Measurements from ENCODE around the gene WNT5B.

The WNT5B gene

DNA sequence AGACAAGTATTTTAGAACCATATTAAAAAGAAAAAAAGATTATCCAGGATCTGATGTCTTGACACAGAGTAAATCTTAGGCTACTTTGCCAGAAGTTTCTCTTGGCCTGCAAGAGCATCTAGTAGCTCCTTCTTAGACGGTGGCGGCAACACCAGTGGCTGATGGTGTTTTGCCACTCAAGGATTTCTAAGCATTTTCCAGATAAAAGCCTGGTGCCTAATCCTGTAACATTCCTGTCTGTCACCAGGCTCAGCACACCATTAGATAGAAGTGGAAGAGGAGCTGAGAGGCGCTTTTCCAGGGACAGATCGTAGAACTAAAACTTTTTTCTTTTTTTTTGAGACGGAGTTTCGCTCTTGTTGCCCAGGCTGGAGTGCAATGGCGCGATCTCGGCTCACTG, 14.0 kb downstream of the WNT5B start:
- no peak for DNase-seq (ENCODE audit: low read depth)
- in situ Hi-C loops (cut with HindIII; ENCODE audit: low sequenced_read_pairs), result no loop called here
- H3K4me3 ChIP-seq (ENCODE audit: low read depth, low read length), result no peak overlapping the region
- TF ChIP-seq, protein P1, sequence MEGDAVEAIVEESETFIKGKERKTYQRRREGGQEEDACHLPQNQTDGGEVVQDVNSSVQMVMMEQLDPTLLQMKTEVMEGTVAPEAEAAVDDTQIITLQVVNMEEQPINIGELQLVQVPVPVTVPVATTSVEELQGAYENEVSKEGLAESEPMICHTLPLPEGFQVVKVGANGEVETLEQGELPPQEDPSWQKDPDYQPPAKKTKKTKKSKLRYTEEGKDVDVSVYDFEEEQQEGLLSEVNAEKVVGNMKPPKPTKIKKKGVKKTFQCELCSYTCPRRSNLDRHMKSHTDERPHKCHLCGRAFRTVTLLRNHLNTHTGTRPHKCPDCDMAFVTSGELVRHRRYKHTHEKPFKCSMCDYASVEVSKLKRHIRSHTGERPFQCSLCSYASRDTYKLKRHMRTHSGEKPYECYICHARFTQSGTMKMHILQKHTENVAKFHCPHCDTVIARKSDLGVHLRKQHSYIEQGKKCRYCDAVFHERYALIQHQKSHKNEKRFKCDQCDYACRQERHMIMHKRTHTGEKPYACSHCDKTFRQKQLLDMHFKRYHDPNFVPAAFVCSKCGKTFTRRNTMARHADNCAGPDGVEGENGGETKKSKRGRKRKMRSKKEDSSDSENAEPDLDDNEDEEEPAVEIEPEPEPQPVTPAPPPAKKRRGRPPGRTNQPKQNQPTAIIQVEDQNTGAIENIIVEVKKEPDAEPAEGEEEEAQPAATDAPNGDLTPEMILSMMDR (IDR thresholded peaks at IDR 0.05; ENCODE audit: low read depth, low read length, missing control alignments), result no peak

DNA sequence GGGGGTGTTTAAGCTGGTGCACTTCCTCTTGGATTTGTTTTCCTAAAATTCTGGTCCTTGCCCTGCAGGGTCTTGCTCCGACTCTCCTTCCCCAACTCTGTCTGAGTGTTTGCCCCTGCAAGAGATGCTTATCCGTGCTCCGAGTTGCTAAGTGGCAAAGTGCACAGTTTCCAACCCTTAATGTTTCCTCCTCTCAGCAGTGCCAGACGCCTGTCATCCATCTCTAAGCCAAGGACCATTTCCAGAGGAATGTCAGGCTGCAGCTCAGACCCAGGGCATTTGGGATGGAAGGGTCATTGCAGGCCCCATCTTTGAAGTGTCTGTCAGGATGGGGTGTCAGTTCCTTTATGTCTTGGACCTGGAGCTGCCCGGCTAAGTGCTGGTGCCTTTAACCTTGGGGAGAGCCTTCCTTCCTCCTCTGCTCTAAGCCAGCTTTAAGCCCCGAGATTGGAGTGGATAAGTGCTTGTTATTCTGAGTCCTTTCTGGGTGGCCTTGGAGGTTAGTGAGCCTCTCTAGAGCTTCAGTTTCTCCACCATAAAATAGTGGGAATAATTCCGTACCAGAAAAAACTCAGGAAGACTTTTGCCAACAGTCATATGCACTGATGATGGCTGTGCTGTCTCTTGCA, 15.0 kb downstream of the WNT5B start:
- in situ Hi-C loops (cut with HindIII; ENCODE audit: low sequenced_read_pairs), result no loop called here
- DNase-seq (ENCODE audit: low read depth), result no peak
- no peak overlapping the region for H3K4me3 ChIP-seq (ENCODE audit: low read depth, low read length)
- TF ChIP-seq, protein P1 (IDR thresholded peaks at IDR 0.05; ENCODE audit: low read depth, low read length, missing control alignments), result no peak

DNA sequence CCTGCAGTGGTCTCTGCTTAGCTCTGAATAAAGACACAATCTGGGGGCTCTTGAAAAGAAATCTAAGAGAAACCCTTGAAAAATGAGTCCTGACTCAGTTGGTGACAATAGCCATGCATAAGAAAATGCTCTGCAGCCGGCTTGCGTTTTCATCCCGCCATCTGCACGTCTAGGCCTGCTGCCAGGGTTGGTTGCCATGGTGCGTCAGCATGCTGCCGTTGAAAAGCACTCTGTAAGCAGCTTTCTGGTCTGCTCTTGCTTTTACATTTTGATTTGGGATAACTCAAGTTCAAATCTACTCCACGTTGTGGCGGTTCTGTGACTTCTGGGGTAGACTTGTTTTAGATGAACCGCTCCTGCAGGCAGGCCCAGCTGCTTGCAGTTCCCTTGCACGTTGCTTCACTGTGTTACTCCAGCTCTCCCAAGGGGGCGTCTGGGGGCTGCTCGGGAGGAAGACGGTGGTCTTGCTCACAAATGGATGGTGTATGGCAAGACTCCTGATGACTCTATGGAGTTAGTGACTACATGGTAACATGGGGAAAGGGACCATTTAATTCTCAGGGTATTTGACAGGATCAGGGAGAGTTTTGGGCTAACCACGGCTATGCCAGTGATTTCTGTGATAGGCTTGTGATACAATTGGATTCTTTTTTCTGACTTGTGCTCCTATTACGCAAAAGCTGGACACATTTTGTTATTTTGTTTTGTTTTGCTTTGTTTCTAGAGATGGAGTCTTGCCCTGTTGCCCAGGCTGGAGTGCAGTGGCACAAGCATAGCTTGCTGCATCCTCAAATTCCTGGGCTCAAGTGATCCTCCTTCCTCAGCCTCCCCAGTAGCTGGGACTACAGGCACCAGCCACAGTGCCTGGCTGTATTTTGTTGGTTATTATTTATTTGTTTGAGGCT, 15.8 kb downstream of the WNT5B start:
- in situ Hi-C loops (cut with HindIII; ENCODE audit: low sequenced_read_pairs), result no loop called here
- DNase-seq (ENCODE audit: low read depth), result peak; percentile 72
- H3K4me3 ChIP-seq (ENCODE audit: low read depth, low read length), result no peak overlapping the region
- TF ChIP-seq, protein P1 (IDR thresholded peaks at IDR 0.05; ENCODE audit: low read depth, low read length, missing control alignments), result no peak

- in situ Hi-C loops (cut with HindIII; ENCODE audit: low sequenced_read_pairs), result no loop called here
- TF ChIP-seq, protein P1 (IDR thresholded peaks at IDR 0.05; ENCODE audit: low read depth, low read length, missing control alignments), result no peak
- DNase-seq (ENCODE audit: low read depth), result no peak
- H3K4me3 ChIP-seq (ENCODE audit: low read depth, low read length), result no peak overlapping the region
Measured at GRCh38 chr12:1645819-1646218, 16.8 kb downstream of the WNT5B start.

DNA sequence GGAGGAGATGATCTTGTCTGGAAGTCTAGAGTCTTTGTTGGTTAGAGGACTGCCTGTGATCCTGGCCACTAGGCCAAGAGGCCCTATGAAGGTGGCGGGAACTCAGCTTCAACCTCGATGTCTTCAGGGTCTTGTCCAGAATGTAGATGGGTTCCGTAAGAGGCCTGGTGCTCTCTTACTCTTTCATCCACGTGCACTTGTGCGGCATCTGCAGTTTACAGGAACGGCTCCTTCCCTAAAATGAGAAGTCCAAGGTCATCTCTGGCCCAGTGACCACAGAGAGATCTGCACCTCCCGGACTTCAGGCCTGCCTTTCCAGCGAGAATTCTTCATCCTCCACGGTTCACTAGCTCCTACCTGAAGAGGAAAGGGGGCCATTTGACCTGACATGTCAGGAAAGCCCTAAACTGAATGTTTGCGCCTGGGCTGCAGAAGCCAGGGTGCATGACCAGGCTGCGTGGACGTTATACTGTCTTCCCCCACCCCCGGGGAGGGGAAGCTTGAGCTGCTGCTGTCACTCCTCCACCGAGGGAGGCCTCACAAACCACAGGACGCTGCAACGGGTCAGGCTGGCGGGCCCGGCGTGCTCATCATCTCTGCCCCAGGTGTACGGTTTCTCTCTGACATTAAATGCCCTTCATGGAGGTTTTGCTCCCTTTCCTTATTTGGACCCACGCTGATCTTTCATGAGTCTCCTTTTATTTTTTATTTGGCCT, 17.7 kb downstream of the WNT5B start:
- no peak overlapping the region for H3K4me3 ChIP-seq (ENCODE audit: low read depth, low read length)
- no peak for DNase-seq (ENCODE audit: low read depth)
- in situ Hi-C loops (cut with HindIII; ENCODE audit: low sequenced_read_pairs), result no loop called here
- TF ChIP-seq, protein P1 (IDR thresholded peaks at IDR 0.05; ENCODE audit: low read depth, low read length, missing control alignments), result no peak

- TF ChIP-seq, protein P1 (IDR thresholded peaks at IDR 0.05; ENCODE audit: low read depth, low read length, missing control alignments), result no peak
- no peak for DNase-seq (ENCODE audit: low read depth)
- in situ Hi-C loops (cut with HindIII; ENCODE audit: low sequenced_read_pairs), result no loop called here
- H3K4me3 ChIP-seq (ENCODE audit: low read depth, low read length), result no peak overlapping the region
Measured at GRCh38 chr12:1647285-1647669, 18.2 kb downstream of the WNT5B start.

Data from astrocyte of the cerebellum (primary cell).